ENCODE data around the gene MAP1B. TPM values are rescaled to one million over a fixed set of nuclear protein-coding genes. Genes with fewer than 3 reads are reported as not detected.

The MAP1B gene
- total and polyA plus RNA-seq, 2 of the 4 experiments (the other 2 are of a cell fraction), result 41.1 to 183 TPM

GRCh38 chr5:72237879-72238278 lies 130.6 kb downstream of the MAP1B start:
- ATAC-seq (ENCODE audit: low read depth), result no peak
- dilution Hi-C loops (cut with HindIII; ENCODE audit: low sequenced_read_pairs, unreplicated experiment), result no loop called here
- CTCF ChIA-PET, result interaction anchor here (1.1 kb wide), 1 partner anchor 108 kb away, joined by 4 read pairs; no protein-coding TSS in a partner anchor

More at GRCh38 chr5:72237879-72238278, 130.6 kb downstream of the MAP1B start:
- H3K56ac ChIP-seq (ENCODE audit: extremely low read depth, insufficient read depth, low read length), result no peak overlapping the region
- H3K36me3 ChIP-seq (ENCODE audit: control insufficient read depth, insufficient read depth, low read length), result no peaks in the 10 kb centered on the region; the same call in 1 of the 2 replicates
- H4K5ac ChIP-seq (ENCODE audit: low read depth, low read length), result no peak overlapping the region
- H2BK15ac ChIP-seq (ENCODE audit: low read depth, low read length), result no peak overlapping the region
- DNase-seq, result no peak
- H2BK20ac ChIP-seq (ENCODE audit: low read depth, low read length), result no peak overlapping the region
- no peak overlapping the region for H3K4ac ChIP-seq (ENCODE audit: low read depth, low read length)
- POLR2A ChIA-PET (ENCODE audit: unreplicated experiment), result no interaction called here
- no peak overlapping the region for H3K9ac ChIP-seq (ENCODE audit: low read depth, low read length)
- H2AK9ac ChIP-seq (replicated peaks; ENCODE audit: low read depth, low read length, poor library complexity), result no peak overlapping the region
- no peak overlapping the region for H2BK120ac ChIP-seq (ENCODE audit: low read depth, low read length)
- no peak overlapping the region for H3K14ac ChIP-seq (replicated peaks; ENCODE audit: low read depth, low read length)
- H4K91ac ChIP-seq (ENCODE audit: insufficient read depth, low read depth, low read length), result no peak overlapping the region
- H3K79me1 ChIP-seq (ENCODE audit: low read depth in 1 of 2, low read length in 2 of 2), result peaks cover 18 to 38% of the 10 kb centered on the region in 2 experiments
- H3K4me2 ChIP-seq (ENCODE audit: low read depth, low read length), result no peak overlapping the region
- H3K23ac ChIP-seq (ENCODE audit: low read depth, low read length), result no peak overlapping the region
- no peak for TF ChIP-seq MXI1 (IDR thresholded peaks at IDR 0.05; ENCODE audit: borderline replicate concordance, low read depth, low read length)
- TF ChIP-seq CHD1 (IDR thresholded peaks at IDR 0.05; ENCODE audit: low read depth, low read length), result no peak
- no peak for TF ChIP-seq FOS (IDR thresholded peaks at IDR 0.05; ENCODE audit: low read depth, low read length)
- no peak for TF ChIP-seq RCOR1 (IDR thresholded peaks at IDR 0.05; ENCODE audit: insufficient replicate concordance, low read length)
- TF ChIP-seq, protein P1, sequence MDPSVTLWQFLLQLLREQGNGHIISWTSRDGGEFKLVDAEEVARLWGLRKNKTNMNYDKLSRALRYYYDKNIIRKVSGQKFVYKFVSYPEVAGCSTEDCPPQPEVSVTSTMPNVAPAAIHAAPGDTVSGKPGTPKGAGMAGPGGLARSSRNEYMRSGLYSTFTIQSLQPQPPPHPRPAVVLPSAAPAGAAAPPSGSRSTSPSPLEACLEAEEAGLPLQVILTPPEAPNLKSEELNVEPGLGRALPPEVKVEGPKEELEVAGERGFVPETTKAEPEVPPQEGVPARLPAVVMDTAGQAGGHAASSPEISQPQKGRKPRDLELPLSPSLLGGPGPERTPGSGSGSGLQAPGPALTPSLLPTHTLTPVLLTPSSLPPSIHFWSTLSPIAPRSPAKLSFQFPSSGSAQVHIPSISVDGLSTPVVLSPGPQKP (IDR thresholded peaks at IDR 0.05; ENCODE audit: borderline replicate concordance, low read depth, low read length), result no peak
- no peak for TF ChIP-seq MAFK (IDR thresholded peaks at IDR 0.05; ENCODE audit: low read depth, low read length)
- no peak overlapping the region for H2AK5ac ChIP-seq (ENCODE audit: low read depth, low read length)
- no peak overlapping the region for H2BK5ac ChIP-seq (ENCODE audit: low read depth, low read length, poor library complexity, severe bottlenecking)
- no peak overlapping the region for H3K4me3 ChIP-seq (ENCODE audit: insufficient read depth, low read depth, low read length)
- no peaks in the 10 kb centered on the region for H4K20me1 ChIP-seq (ENCODE audit: insufficient read depth, low read length)
- WGBS, 2 experiments (ENCODE audit: extremely low coverage in 2 of 2, insufficient read length in 1 of 2), result no CpG with 5 or more reads among the region's 3 CpGs
- no peaks in the 10 kb centered on the region for H3K9me3 ChIP-seq (ENCODE audit: control insufficient read depth, insufficient read depth, low read length)
- no peak overlapping the region for H2AFZ ChIP-seq (replicated peaks; ENCODE audit: low read length, poor library complexity)
- no peak overlapping the region for H3K27ac ChIP-seq (ENCODE audit: insufficient read depth, low read length)
- H3K9me1 ChIP-seq (ENCODE audit: insufficient read depth, low read length), result peaks cover 5% of the 10 kb centered on the region; the same call in 1 of the 2 replicates
- peaks cover 2% of the 10 kb centered on the region; the same call in 1 of the 2 replicates for H3K4me1 ChIP-seq (ENCODE audit: control insufficient read depth, insufficient read depth, low read length)
- no peak overlapping the region for H3K18ac ChIP-seq (ENCODE audit: low read depth, low read length)
- H3K27me3 ChIP-seq (ENCODE audit: control insufficient read depth, insufficient read depth, low read length), result no peaks in the 10 kb centered on the region
- H4K8ac ChIP-seq (ENCODE audit: low read depth in 2 of 2, low read length in 2 of 2), result no peak overlapping the region
- intact Hi-C loops (cut with micrococcal nuclease) (no loop called here), in situ Hi-C loops (cut with MboI; ENCODE audit: low sequenced_read_pairs) (no loop called here)
- no TSS peak for BruUV-seq (replicated peaks)
